Stimulated activated naive CD8-positive, alpha-beta T cell treated with anti-CD3 and anti-CD28 coated beads, Interleukin-15, amount 100 ng/mL, for 72 hours (primary cell): Measurements from ENCODE around the gene SLC35A4.
A peak's percentile ranks its signal among the peaks of the same experiment; 100 is the strongest.
"Not testable (repeated sequence)": the region's sequence is repeated elsewhere in the genome, so short reads cannot be mapped to it uniquely, and the experiment has no call there.

ENCODE experiments used
- ATAC-seq: fragments of 150-1000 bp; cut with Tn5 transposase; 2 replicates; pipeline ENCODE4 v1.10.0; 2021; ENCODE audit warnings: mild to moderate bottlenecking, moderate library complexity
- DNase-seq, 2 donors: peaks; one replicate each; pipeline ENCODE4 v3.0.0; 2021 to 2022
- H3K27ac Mint-ChIP-seq, 2 donors: one replicate each; pipeline ENCODE4 v1.8.0; 2022; ENCODE audit warnings: mild to moderate bottlenecking in 2 of 2, mixed read lengths in 2 of 2, moderate library complexity in 2 of 2
- H3K27me3 Mint-ChIP-seq: one replicate; pipeline ENCODE4 v1.8.0; 2022; ENCODE audit warnings: mixed read lengths
- H3K4me1 Mint-ChIP-seq: one replicate; pipeline ENCODE4 v1.8.0; 2022; ENCODE audit warnings: mild to moderate bottlenecking, mixed read lengths
- H3K4me3 Mint-ChIP-seq, 2 donors: one replicate each; pipeline ENCODE4 v1.8.0; 2022; ENCODE audit warnings: mild to moderate bottlenecking in 2 of 2, mixed read lengths in 2 of 2, moderate library complexity in 1 of 2
- H3K9me3 Mint-ChIP-seq, 2 donors: one replicate each; pipeline ENCODE4 v1.8.0; 2022; ENCODE audit warnings: mixed read lengths in 2 of 2

SLC35A4 gene

GRCh38 chr5:140595538-140596300 is 31.1 kb downstream of the SLC35A4 start:
- no peak for DNase-seq
- no peaks in the 10 kb centered on the region for H3K27me3 Mint-ChIP-seq
- H3K4me1 Mint-ChIP-seq = peaks cover 8% of the 10 kb centered on the region
- H3K4me3 Mint-ChIP-seq = no peak overlapping the region
- H3K9me3 Mint-ChIP-seq = no peaks in the 10 kb centered on the region
- ATAC-seq = no peak
- H3K27ac Mint-ChIP-seq = no peak overlapping the region

- peaks cover 8% of the 10 kb centered on the region for H3K4me1 Mint-ChIP-seq
- no peaks in the 10 kb centered on the region for H3K9me3 Mint-ChIP-seq
- ATAC-seq (no peak), DNase-seq (no peak)
- H3K27ac Mint-ChIP-seq = no peak overlapping the region
- H3K4me3 Mint-ChIP-seq = no peak overlapping the region
- no peaks in the 10 kb centered on the region for H3K27me3 Mint-ChIP-seq
Observed at GRCh38 chr5:140596321-140596741, 31.7 kb downstream of the SLC35A4 start.

GRCh38 chr5:140598836-140599235 is 34.2 kb downstream of the SLC35A4 start:
- peaks cover 8% of the 10 kb centered on the region for H3K4me1 Mint-ChIP-seq
- no peak for DNase-seq

GRCh38 chr5:140600096-140600495 is 35.5 kb downstream of the SLC35A4 start:
- H3K4me3 Mint-ChIP-seq = no peak overlapping the region
- H3K27me3 Mint-ChIP-seq = no peaks in the 10 kb centered on the region
- no peak overlapping the region for H3K27ac Mint-ChIP-seq
- no peak for DNase-seq
- H3K4me1 Mint-ChIP-seq = peaks cover 8% of the 10 kb centered on the region
- no peaks in the 10 kb centered on the region for H3K9me3 Mint-ChIP-seq
- ATAC-seq = no peak

More at GRCh38 chr5:140598836-140599235, 34.2 kb downstream of the SLC35A4 start:
- Mint-ChIP-seq H3K27ac (no peak overlapping the region), H3K4me3 (no peak overlapping the region), H3K9me3 (no peaks in the 10 kb centered on the region), H3K27me3 (no peaks in the 10 kb centered on the region)
- ATAC-seq = no peak

- H3K4me1 Mint-ChIP-seq = no peaks in the 10 kb centered on the region
- H3K27ac Mint-ChIP-seq = peak overlapping the region in 1 of 2 donors; percentile 7
- ATAC-seq (no peak), DNase-seq (no peak)
- no peaks in the 10 kb centered on the region for H3K9me3 Mint-ChIP-seq
- no peaks in the 10 kb centered on the region for H3K27me3 Mint-ChIP-seq
- H3K4me3 Mint-ChIP-seq = no peak overlapping the region
Observed at GRCh38 chr5:140602147-140602546, 37.5 kb downstream of the SLC35A4 start.

GRCh38 chr5:140603446-140603698 is 38.7 kb downstream of the SLC35A4 start:
- DNase-seq, H3K4me1 Mint-ChIP-seq, H3K27ac Mint-ChIP-seq: not testable (repeated sequence)

GRCh38 chr5:140603734-140604133 is 39.1 kb downstream of the SLC35A4 start:
- H3K4me1 Mint-ChIP-seq = no peaks in the 10 kb centered on the region

More at GRCh38 chr5:140603446-140603698, 38.7 kb downstream of the SLC35A4 start:
- H3K27me3 Mint-ChIP-seq, H3K9me3 Mint-ChIP-seq, H3K4me3 Mint-ChIP-seq, ATAC-seq: not testable (repeated sequence)

GRCh38 chr5:140605879-140606278 is 41.3 kb downstream of the SLC35A4 start:
- DNase-seq = no peak
- no peak overlapping the region for H3K27ac Mint-ChIP-seq
- no peaks in the 10 kb centered on the region for H3K4me1 Mint-ChIP-seq
- ATAC-seq = no peak
- no peaks in the 10 kb centered on the region for H3K9me3 Mint-ChIP-seq
- H3K4me3 Mint-ChIP-seq = no peak overlapping the region
- H3K27me3 Mint-ChIP-seq = peaks cover under 1% of the 10 kb centered on the region

More at GRCh38 chr5:140603734-140604133, 39.1 kb downstream of the SLC35A4 start:
- DNase-seq (no peak), ATAC-seq (no peak)
- Mint-ChIP-seq H3K4me3 (no peak overlapping the region), H3K27ac (no peak overlapping the region), H3K9me3 (no peaks in the 10 kb centered on the region), H3K27me3 (no peaks in the 10 kb centered on the region)

GRCh38 chr5:140607031-140607430 is 42.4 kb downstream of the SLC35A4 start:
- ATAC-seq = no peak
- Mint-ChIP-seq H3K4me1 (peaks cover 11% of the 10 kb centered on the region), H3K4me3 (no peak overlapping the region), H3K27me3 (peaks cover 12% of the 10 kb centered on the region), H3K9me3 (no peaks in the 10 kb centered on the region), H3K27ac (no peak overlapping the region)
- no peak for DNase-seq

GRCh38 chr5:140608722-140609121 is 44.1 kb downstream of the SLC35A4 start:
- H3K9me3 Mint-ChIP-seq = no peaks in the 10 kb centered on the region
- no peak for ATAC-seq
- H3K4me3 Mint-ChIP-seq = no peak overlapping the region
- no peak overlapping the region for H3K27ac Mint-ChIP-seq
- peaks cover 19% of the 10 kb centered on the region for H3K4me1 Mint-ChIP-seq
- H3K27me3 Mint-ChIP-seq = peaks cover 24% of the 10 kb centered on the region
- DNase-seq = no peak

- Mint-ChIP-seq H3K9me3 (no peaks in the 10 kb centered on the region), H3K27ac (no peak overlapping the region), H3K4me3 (no peak overlapping the region), H3K4me1 (peaks cover 19% of the 10 kb centered on the region), H3K27me3 (peaks cover 24% of the 10 kb centered on the region)
- DNase-seq (no peak), ATAC-seq (no peak)
Observed at GRCh38 chr5:140609126-140609525, 44.5 kb downstream of the SLC35A4 start.

GRCh38 chr5:140611020-140611521 is 46.4 kb downstream of the SLC35A4 start:
- ATAC-seq (no peak), DNase-seq (no peak)
- Mint-ChIP-seq H3K4me1 (peaks cover 19% of the 10 kb centered on the region), H3K27ac (no peak overlapping the region), H3K9me3 (no peaks in the 10 kb centered on the region), H3K4me3 (no peak overlapping the region), H3K27me3 (peaks cover 24% of the 10 kb centered on the region)
